Stimulated activated CD4-positive, alpha-beta T cell treated with anti-CD3 and anti-CD28 coated beads, Interleukin-15, amount 100 ng/mL, for 48 hours (primary cell): Measurements from ENCODE around the gene PNPLA6.
"Not testable (repeated sequence)": the region's sequence is repeated elsewhere in the genome, so short reads cannot be mapped to it uniquely, and the experiment has no call there.

Experiments
- DNase-seq, 2 donors: peaks; one replicate each; pipeline ENCODE4 v3.0.0-alpha.2; 2020; ENCODE audit warnings: low read depth in 2 of 2

PNPLA6 gene

GRCh38 chr19:7533281-7533885, 2.1 kb upstream of the PNPLA6 start:
- no peak for DNase-seq

- DNase-seq, result peak; percentile 71 to 76
Observed at GRCh38 chr19:7533925-7534480, 1.5 kb upstream of the PNPLA6 start.

DNA sequence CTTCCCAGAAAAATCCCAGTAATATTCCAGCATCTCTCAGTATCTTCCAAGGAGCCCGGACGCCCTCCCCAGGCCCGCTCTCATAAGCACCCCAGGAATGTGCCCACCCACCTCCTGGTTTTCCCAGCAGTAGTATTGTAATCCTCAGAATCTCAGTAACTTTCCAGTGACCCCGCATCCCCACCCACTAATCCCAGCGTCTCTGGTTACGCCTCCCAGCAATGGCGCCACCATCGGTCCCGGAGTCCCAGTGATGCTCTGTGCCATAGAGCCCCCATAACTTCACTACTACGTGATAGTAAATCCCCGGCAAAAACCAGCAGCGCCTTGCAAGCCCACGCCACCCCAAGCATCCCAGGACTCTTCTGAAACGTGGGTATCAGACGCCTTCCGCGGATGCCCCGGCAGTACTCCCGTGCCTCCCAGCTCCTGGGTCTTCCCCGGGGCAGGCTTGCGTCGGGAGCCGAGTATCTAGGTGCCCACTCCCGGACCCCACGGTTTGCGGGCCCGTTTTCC, 928 bp upstream of the PNPLA6 start:
- DNase-seq, result peak in 1 of 2 donors; percentile 36

DNA sequence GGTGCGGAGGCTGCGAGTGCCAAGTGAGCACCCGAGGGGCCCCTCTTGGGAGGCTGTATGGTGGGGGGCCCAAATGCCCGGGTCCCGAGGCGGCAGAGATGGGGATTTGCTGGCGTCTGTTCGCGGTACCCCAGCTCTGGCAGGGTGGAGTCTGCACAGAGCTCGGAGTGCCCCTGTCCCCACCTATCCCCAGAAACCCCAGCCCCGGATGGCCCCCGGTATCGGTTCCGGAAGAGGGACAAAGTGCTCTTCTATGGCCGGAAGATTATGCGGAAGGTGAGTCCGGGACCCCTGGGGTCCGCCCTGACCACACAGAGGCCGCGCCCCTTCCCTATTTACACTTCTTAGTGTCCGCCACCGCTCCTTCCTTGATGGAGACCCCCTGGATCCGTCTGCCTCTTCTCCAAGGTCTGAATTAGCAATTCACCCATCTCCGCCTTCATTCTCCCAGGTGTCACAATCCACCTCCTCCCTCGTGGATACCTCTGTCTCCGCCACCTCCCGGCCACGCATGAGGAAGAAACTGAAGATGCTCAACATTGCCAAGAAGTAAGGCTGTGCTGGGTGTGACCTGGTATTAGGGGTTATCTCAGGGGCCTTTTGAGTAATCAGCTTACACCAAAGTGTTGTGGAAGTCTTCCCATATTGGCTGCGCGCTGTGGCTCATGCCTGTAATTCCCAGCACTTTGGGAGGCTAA, 630 bp downstream of the PNPLA6 start:
- DNase-seq, result no peak

DNA sequence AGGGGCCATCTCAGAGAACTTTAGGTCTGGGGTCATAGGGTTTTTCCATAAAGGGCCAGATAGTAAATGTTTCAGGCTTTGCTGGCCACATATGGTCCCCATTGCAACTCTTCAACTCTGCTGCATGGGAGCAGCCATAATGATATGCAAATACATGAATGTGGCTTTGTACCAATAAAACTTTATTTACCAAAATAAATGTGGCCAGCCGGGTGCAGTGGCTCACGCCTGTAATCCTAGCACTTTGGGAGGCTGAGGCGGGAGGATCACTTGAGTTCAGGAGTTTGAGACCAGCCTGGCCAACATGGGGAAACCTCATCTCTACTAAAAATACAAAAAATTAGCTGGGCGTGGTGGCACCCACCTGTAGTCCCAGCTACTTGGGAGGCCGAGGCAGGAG, 3.5 kb downstream of the PNPLA6 start:
- not testable (repeated sequence) for DNase-seq

DNA sequence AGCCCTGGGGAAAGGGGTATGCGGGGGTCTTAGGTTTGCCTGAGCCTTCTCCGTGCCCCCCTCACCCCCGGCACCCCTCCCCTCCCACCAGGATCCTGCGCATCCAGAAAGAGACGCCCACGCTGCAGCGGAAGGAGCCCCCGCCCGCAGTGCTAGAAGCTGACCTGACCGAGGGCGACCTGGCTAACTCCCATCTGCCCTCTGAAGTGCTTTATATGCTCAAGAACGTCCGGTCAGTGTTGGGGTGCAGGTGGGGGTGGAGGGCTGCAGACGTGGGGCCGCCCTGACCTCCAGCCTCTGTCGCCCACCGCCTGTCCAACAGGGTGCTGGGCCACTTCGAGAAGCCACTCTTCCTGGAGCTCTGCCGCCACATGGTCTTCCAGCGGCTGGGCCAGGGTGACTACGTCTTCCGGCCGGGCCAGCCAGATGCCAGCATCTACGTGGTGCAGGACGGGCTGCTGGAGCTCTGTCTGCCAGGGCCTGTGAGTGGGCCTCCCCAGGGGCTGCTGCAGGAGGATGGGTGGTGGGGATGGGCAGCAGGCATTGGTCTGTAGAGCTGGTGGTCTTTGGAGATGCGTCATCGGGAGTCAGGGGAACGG, 4.4 kb downstream of the PNPLA6 start:
- no peak for DNase-seq

DNA sequence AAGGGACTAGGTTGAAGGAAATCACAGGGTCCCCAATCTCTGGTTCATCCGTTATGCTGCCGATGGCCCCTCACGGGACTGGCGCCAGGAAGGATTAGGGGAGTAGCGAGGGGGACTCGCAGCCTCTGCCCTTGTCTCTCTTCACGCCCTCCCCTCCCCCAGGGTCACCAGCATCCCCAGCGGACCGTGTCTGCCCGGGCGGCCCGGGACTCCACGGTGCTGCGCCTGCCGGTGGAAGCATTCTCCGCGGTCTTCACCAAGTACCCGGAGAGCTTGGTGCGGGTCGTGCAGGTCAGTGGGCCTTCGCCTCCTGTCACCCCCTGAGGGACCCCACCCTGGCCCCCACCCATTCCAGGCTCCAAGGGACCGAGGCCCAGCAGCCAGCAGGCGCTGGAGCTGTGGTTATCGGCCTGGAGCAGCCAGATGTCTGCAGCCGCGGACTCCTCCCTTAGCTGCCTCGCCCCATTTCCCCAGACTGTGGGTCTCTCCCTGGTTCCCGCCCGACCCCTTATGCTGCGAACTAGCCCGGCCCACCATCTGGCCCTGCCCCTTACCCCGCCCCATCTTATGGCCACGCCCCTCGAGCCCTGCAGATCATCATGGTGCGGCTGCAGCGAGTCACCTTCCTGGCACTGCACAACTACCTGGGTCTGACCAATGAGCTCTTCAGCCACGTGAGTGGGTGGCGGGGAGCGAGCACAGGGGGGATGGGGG, 5.4 kb downstream of the PNPLA6 start:
- DNase-seq, result peak; percentile 26 to 39

GRCh38 chr19:7541475-7541824, 5.9 kb downstream of the PNPLA6 start:
- no peak for DNase-seq

DNA sequence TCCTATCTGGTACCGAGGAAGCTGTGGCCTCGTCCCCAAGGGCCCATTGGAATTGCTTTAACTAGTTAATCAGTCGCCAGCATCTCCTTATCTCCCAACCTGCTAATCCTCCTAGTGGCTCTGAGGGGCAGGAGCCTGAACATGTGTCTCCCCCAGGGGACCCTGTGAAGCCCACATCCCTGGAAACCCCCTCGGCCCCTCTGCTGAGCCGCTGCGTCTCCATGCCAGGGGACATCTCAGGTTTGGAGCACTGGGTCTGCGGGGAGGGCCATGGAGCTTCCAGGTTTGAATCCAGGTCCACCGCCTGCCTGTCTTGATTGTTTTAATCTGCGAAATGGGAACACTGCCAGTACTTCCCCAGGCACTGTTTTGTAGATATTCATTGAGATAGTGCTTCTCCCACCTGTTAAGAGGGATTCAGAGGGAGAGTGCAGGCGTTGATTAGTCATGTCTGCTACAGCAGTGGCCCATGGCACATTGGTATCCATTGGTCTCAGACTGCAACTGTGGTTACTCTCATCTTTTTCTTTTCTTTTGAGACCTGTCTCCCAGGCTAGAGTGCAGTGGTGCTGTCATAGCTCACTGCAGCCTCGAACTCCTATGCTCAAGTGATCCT, 6.4 kb downstream of the PNPLA6 start:
- DNase-seq, result no peak

GRCh38 chr19:7542556-7543348, 7.2 kb downstream of the PNPLA6 start:
- DNase-seq, result no peak

GRCh38 chr19:7544626-7545025, 9.1 kb downstream of the PNPLA6 start:
- no peak for DNase-seq

DNA sequence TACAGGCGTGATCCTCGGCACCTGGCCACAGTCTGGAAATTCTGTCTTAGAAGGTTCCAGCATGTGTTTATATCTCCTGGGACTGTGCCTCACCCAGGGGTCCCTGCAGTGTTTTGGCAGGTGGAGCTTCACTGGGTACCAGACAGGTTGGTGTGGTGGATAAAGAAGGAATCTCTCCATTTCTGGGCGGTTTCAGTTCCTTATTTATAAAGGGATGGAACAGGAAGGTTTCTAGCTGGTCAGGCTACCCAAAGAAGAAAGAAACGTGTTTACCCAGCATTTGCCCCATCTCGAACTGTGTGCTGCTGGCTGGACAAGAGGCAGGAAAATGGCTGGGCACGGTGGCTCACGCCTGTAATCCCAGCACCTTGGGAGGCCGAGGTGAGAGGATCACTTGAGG, 9.8 kb downstream of the PNPLA6 start:
- no peak for DNase-seq

GRCh38 chr19:7545904-7546303, 10.4 kb downstream of the PNPLA6 start:
- DNase-seq, result no peak

GRCh38 chr19:7547159-7547558, 11.6 kb downstream of the PNPLA6 start:
- no peak for DNase-seq

GRCh38 chr19:7549429-7550148, 14.1 kb downstream of the PNPLA6 start:
- no peak for DNase-seq

DNA sequence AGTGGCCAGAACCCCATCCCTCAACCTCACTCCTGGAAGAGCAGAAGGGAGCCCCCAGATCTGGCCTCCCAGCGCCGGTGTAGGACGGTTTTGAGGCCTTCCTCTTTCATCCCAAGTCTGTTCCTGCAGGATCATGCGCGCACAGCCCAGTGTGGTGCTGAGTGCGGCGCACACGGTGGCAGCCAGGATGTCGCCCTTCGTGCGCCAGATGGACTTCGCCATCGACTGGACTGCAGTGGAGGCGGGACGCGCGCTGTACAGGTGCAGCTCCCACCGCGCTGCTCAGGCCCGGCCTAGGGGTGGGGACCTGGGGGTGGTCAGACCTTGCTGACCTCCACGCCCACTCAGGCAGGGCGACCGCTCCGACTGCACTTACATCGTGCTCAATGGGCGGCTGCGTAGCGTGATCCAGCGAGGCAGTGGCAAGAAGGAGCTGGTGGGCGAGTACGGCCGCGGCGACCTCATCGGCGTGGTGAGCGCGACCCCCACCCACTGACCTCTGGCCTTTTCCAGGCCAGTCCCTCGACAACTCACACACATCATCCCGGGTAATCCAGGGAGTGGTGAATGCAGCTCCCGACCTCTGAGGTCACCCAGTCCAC, 14.8 kb downstream of the PNPLA6 start:
- no peak for DNase-seq

GRCh38 chr19:7550987-7551761, 15.7 kb downstream of the PNPLA6 start:
- peak; percentile 26 to 27 for DNase-seq

GRCh38 chr19:7552781-7553180, 17.3 kb downstream of the PNPLA6 start:
- no peak for DNase-seq

DNA sequence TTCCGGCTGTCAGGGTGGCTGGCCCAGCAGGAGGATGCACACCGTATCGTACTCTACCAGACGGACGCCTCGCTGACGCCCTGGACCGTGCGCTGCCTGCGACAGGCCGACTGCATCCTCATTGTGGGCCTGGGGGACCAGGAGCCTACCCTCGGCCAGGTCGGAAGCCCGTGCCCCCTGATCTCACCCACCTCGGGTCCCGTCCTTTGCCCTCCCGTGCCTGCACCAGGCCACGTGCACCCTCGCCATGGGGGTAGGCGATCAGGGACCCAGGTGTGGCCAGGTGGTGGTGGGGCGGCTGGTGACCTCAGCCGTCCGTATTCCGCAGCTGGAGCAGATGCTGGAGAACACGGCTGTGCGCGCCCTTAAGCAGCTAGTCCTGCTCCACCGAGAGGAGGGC, 19.0 kb downstream of the PNPLA6 start:
- no peak for DNase-seq
